ENCODE measurements around the gene NANS.

The NANS gene

GRCh38 chr9:98022447-98022846 is 34.1 kb upstream of the NANS start:
- H3K36me3 ChIP-seq (ENCODE audit: insufficient read depth, insufficient read length, low read length): peaks cover 30% of the 10 kb centered on the region

GRCh38 chr9:98024702-98025101 is 31.8 kb upstream of the NANS start:
- peaks cover 3% of the 10 kb centered on the region for H3K4me1 ChIP-seq (ENCODE audit: insufficient read depth, insufficient read length)
- H3K36me3 ChIP-seq (ENCODE audit: insufficient read depth, insufficient read length, low read length): peaks cover 13% of the 10 kb centered on the region
- no peak overlapping the region for H3K9ac ChIP-seq (ENCODE audit: insufficient read length, low read depth)
- H3K4me3 ChIP-seq (ENCODE audit: insufficient read length, low read depth): no peak overlapping the region
- DNase-seq (ENCODE audit: low read depth, low spot score): no peak
- no peaks in the 10 kb centered on the region for H3K9me3 ChIP-seq (ENCODE audit: insufficient read depth, low read length)
- no peaks in the 10 kb centered on the region for H3K27me3 ChIP-seq (ENCODE audit: insufficient read depth, insufficient read length)
- TF ChIP-seq YY1 (IDR thresholded peaks at IDR 0.05; ENCODE audit: insufficient read depth, insufficient read length): no peak
- no peak for TF ChIP-seq ZNF274 (IDR thresholded peaks at IDR 0.05; ENCODE audit: low read depth, low read length)
- TF ChIP-seq SUZ12 (IDR thresholded peaks at IDR 0.05; ENCODE audit: extremely low read depth, insufficient read depth, insufficient read length): no peak

More at GRCh38 chr9:98022447-98022846, 34.1 kb upstream of the NANS start:
- no peak for TF ChIP-seq SUZ12 (IDR thresholded peaks at IDR 0.05; ENCODE audit: extremely low read depth, insufficient read depth, insufficient read length)
- no peak for TF ChIP-seq YY1 (IDR thresholded peaks at IDR 0.05; ENCODE audit: insufficient read depth, insufficient read length)
- no peak for DNase-seq (ENCODE audit: low read depth, low spot score)
- Histone ChIP-seq H3K4me1 (ENCODE audit: insufficient read depth, insufficient read length) (peaks cover 3% of the 10 kb centered on the region), H3K9me3 (ENCODE audit: insufficient read depth, low read length) (no peaks in the 10 kb centered on the region), H3K4me3 (ENCODE audit: insufficient read length, low read depth) (no peak overlapping the region), H3K27me3 (ENCODE audit: insufficient read depth, insufficient read length) (no peaks in the 10 kb centered on the region), H3K9ac (ENCODE audit: insufficient read length, low read depth) (no peak overlapping the region)

GRCh38 chr9:98031169-98031568 is 25.4 kb upstream of the NANS start:
- no peak for TF ChIP-seq SUZ12 (IDR thresholded peaks at IDR 0.05; ENCODE audit: extremely low read depth, insufficient read depth, insufficient read length)
- TF ChIP-seq YY1 (IDR thresholded peaks at IDR 0.05; ENCODE audit: insufficient read depth, insufficient read length): no peak
- no peak for TF ChIP-seq ZNF274 (IDR thresholded peaks at IDR 0.05; ENCODE audit: low read depth, low read length)
- no peaks in the 10 kb centered on the region for H3K9me3 ChIP-seq (ENCODE audit: insufficient read depth, low read length)
- DNase-seq (ENCODE audit: low read depth, low spot score): no peak
- H3K4me1 ChIP-seq (ENCODE audit: insufficient read depth, insufficient read length): no peaks in the 10 kb centered on the region
- no peak overlapping the region for H3K9ac ChIP-seq (ENCODE audit: insufficient read length, low read depth)
- no peaks in the 10 kb centered on the region for H3K36me3 ChIP-seq (ENCODE audit: insufficient read depth, insufficient read length, low read length)
- no peaks in the 10 kb centered on the region for H3K27me3 ChIP-seq (ENCODE audit: insufficient read depth, insufficient read length)
- no peak overlapping the region for H3K4me3 ChIP-seq (ENCODE audit: insufficient read length, low read depth)

GRCh38 chr9:98031935-98032334 is 24.6 kb upstream of the NANS start:
- no peak for TF ChIP-seq YY1 (IDR thresholded peaks at IDR 0.05; ENCODE audit: insufficient read depth, insufficient read length)
- no peak for TF ChIP-seq ZNF274 (IDR thresholded peaks at IDR 0.05; ENCODE audit: low read depth, low read length)
- no peak for TF ChIP-seq SUZ12 (IDR thresholded peaks at IDR 0.05; ENCODE audit: extremely low read depth, insufficient read depth, insufficient read length)
- no peaks in the 10 kb centered on the region for H3K36me3 ChIP-seq (ENCODE audit: insufficient read depth, insufficient read length, low read length)
- no peak overlapping the region for H3K4me3 ChIP-seq (ENCODE audit: insufficient read length, low read depth)
- H3K9me3 ChIP-seq (ENCODE audit: insufficient read depth, low read length): no peaks in the 10 kb centered on the region
- H3K27me3 ChIP-seq (ENCODE audit: insufficient read depth, insufficient read length): no peaks in the 10 kb centered on the region
- no peak overlapping the region for H3K9ac ChIP-seq (ENCODE audit: insufficient read length, low read depth)
- no peak for DNase-seq (ENCODE audit: low read depth, low spot score)
- no peaks in the 10 kb centered on the region for H3K4me1 ChIP-seq (ENCODE audit: insufficient read depth, insufficient read length)

GRCh38 chr9:98034593-98035546 is 21.7 kb upstream of the NANS start:
- H3K9ac ChIP-seq (ENCODE audit: insufficient read length, low read depth): no peak overlapping the region
- no peak for TF ChIP-seq YY1 (IDR thresholded peaks at IDR 0.05; ENCODE audit: insufficient read depth, insufficient read length)
- TF ChIP-seq SUZ12 (IDR thresholded peaks at IDR 0.05; ENCODE audit: extremely low read depth, insufficient read depth, insufficient read length): no peak
- no peak for TF ChIP-seq ZNF274 (IDR thresholded peaks at IDR 0.05; ENCODE audit: low read depth, low read length)
- no peaks in the 10 kb centered on the region for H3K4me1 ChIP-seq (ENCODE audit: insufficient read depth, insufficient read length)
- no peaks in the 10 kb centered on the region for H3K9me3 ChIP-seq (ENCODE audit: insufficient read depth, low read length)
- no peaks in the 10 kb centered on the region for H3K27me3 ChIP-seq (ENCODE audit: insufficient read depth, insufficient read length)
- H3K4me3 ChIP-seq (ENCODE audit: insufficient read length, low read depth): no peak overlapping the region
- peak; percentile 84 for DNase-seq (ENCODE audit: low read depth, low spot score)
- no peaks in the 10 kb centered on the region for H3K36me3 ChIP-seq (ENCODE audit: insufficient read depth, insufficient read length, low read length)

- H3K4me1 ChIP-seq (ENCODE audit: insufficient read depth, insufficient read length): no peaks in the 10 kb centered on the region
- no peak overlapping the region for H3K9ac ChIP-seq (ENCODE audit: insufficient read length, low read depth)
- DNase-seq (ENCODE audit: low read depth, low spot score): no peak
- TF ChIP-seq YY1 (IDR thresholded peaks at IDR 0.05; ENCODE audit: insufficient read depth, insufficient read length): no peak
- TF ChIP-seq SUZ12 (IDR thresholded peaks at IDR 0.05; ENCODE audit: extremely low read depth, insufficient read depth, insufficient read length): no peak
- TF ChIP-seq ZNF274 (IDR thresholded peaks at IDR 0.05; ENCODE audit: low read depth, low read length): no peak
- no peak overlapping the region for H3K4me3 ChIP-seq (ENCODE audit: insufficient read length, low read depth)
- no peaks in the 10 kb centered on the region for H3K36me3 ChIP-seq (ENCODE audit: insufficient read depth, insufficient read length, low read length)
- H3K27me3 ChIP-seq (ENCODE audit: insufficient read depth, insufficient read length): no peaks in the 10 kb centered on the region
- H3K9me3 ChIP-seq (ENCODE audit: insufficient read depth, low read length): no peaks in the 10 kb centered on the region
These were observed 19.2 kb upstream of the NANS start for GRCh38 chr9:98037357-98037756.

- no peak overlapping the region for H3K4me3 ChIP-seq (ENCODE audit: insufficient read length, low read depth)
- no peaks in the 10 kb centered on the region for H3K36me3 ChIP-seq (ENCODE audit: insufficient read depth, insufficient read length, low read length)
- no peak overlapping the region for H3K9ac ChIP-seq (ENCODE audit: insufficient read length, low read depth)
- TF ChIP-seq ZNF274 (IDR thresholded peaks at IDR 0.05; ENCODE audit: low read depth, low read length): no peak
- no peak for TF ChIP-seq YY1 (IDR thresholded peaks at IDR 0.05; ENCODE audit: insufficient read depth, insufficient read length)
- TF ChIP-seq SUZ12 (IDR thresholded peaks at IDR 0.05; ENCODE audit: extremely low read depth, insufficient read depth, insufficient read length): no peak
- no peaks in the 10 kb centered on the region for H3K9me3 ChIP-seq (ENCODE audit: insufficient read depth, low read length)
- H3K4me1 ChIP-seq (ENCODE audit: insufficient read depth, insufficient read length): no peaks in the 10 kb centered on the region
- H3K27me3 ChIP-seq (ENCODE audit: insufficient read depth, insufficient read length): no peaks in the 10 kb centered on the region
- no peak for DNase-seq (ENCODE audit: low read depth, low spot score)
These were observed 17.6 kb upstream of the NANS start for GRCh38 chr9:98038958-98039357.

All from NT2/D1 (cell line).